NCI-H1417 treated with DMSO at 0.1 percent for 48 hours (cell line): ENCODE results near the gene TMEM272.

Source experiments
- DNase-seq: peaks from one replicate; lab custom pipeline; 2025; lab: John Stamatoyannopoulos, UW

TMEM272 gene, protein sequence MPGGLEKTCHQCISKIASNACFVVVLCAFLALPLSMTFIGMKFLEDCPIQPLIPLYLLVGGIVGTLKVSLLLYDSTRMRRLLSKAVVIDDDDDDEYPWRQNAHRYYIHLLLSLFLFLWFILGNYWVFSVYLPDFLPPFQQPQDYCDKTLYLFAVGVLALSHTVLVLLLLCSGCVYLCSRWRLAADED

DNA sequence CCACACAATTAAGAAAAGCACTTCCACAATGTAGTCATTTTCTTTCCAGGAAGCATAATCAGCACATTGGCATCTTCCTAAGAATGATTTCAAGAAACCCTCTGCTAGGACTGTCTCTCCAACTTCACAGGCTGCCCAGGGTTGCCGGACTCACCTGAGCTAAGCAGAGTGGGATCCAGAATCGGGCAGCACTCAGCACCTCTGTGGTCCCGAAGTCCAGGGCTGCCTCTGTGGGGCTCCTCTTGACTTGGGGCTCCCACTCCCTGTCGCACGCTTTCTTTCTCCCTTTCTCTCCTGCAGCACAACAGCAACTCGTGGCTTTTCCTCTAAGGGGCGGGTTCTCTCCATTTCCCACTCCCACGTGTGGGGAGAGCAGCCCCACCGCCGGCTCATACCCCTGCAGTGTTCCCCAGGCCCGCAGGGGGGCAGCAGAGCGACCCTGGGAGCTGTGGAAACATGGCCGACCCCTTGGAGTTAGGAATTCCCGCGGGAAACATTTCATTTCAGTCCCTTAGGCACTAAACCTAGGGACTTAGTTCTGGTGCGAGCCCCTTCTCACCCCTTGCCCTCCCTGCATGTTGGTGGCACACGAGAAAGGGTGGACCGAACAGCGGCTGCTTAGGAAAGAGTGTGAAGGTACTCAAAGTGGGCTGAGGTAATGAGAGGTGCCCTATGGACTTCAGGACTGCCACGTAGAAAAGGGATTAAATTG, at the start of gene TMEM272:
Gene TMEM272, minus strand, starts transcription at position 316 of the 712 bp plus-strand sequence. CDS start 6,647 bp downstream, outside the sequence.
- DNase-seq: no peak

DNA sequence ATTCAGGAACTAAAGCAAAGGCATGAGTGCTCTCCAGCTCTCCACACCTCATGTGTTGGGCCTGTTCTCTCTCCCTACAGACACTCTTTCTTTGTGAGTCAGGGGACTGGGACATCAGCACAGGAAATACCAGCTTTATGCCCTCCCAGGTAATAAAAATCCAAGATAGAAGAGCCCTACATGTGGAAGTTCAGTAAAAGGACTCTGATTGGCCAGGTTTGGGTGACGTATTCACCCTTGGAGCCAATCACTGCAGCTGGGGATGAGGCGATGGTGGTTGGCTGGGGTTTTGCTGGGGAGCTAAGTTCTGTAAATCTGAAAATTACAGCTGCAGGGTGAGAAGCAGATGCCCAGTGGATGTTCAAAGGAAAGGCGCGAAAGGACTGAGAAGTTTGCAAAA, 49.3 kb upstream of the TMEM272 start:
- no peak for DNase-seq

- DNase-seq: no peak
These were observed 47.7 kb upstream of the TMEM272 start for GRCh38 chr13:51892657-51893056.

GRCh38 chr13:51887468-51887867, 42.5 kb upstream of the TMEM272 start:
- DNase-seq: no peak

GRCh38 chr13:51885651-51886050, 40.7 kb upstream of the TMEM272 start:
- no peak for DNase-seq

GRCh38 chr13:51883226-51883600, 38.2 kb upstream of the TMEM272 start:
- DNase-seq: no peak

DNA sequence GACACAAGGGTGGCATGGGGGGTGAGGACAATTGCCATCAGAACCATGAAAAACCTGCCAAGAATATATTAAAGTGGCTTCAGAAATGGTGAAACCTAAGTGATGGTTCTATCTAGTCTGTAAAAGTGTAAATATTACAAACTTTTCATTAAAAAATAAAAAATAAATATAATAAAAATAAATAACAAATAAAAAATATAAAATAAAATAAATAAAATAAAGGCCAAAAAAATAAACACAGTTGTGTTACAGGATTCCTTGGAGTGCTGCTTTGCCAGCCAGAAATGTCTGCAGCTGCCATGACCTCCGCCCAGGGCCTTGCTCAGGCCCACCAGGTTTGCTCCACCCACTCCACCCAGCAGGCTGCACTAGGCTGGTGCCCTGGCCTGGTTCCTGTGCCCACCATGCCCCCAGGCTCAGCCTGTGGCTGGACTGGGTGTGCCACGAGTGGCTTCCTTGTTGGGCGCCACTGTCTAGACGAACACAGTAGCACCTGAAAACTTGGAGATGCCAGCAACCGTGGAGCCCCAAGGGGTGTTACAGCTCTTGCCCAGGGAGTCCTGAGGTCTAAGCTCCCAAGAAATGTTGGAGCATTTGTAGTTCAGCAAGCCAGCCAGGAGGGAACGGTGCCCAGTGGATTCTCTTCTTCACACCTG, 37.7 kb upstream of the TMEM272 start:
- no peak for DNase-seq

DNA sequence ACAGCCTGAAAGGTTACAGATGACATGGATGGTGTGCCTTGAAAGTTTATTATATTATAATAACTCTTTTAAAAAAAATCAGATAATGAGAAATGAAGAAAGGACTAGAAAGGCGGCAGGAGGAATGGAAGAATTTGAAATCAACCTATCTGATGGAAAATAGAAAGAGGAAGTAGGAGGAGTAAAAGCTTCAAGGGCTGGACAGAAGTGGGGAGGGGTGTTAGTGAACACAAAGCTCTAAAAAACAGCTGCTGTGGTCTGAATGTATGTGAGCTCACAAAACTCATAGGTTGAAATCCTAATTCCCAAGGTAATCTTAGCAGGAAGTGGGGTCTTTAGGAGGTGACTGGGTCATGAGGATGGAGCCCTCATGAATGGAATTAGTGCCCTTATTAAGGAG, 36.3 kb upstream of the TMEM272 start:
- no peak for DNase-seq

DNA sequence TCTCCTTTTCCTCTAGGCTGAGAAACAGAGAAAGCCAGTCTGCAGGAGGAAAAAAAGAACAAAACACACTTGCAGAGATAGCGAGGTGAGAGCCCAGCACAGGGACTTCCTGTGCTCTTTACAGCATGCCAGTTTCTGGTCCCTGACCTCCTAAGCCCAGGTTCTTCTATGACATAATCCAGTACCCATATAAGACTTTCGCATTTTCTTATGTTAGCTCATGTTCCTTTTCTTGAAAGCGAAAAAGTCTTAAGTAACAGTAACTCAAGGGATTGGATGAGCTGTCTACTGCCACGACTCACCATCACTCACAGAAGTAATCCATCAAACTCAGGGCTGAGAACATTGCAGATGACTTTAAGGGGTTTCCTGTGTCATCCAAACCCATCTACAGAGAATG, 34.2 kb upstream of the TMEM272 start:
- DNase-seq: no peak

- DNase-seq: peak; percentile 60
These were observed 29.7 kb upstream of the TMEM272 start for GRCh38 chr13:51874651-51875050.

DNA sequence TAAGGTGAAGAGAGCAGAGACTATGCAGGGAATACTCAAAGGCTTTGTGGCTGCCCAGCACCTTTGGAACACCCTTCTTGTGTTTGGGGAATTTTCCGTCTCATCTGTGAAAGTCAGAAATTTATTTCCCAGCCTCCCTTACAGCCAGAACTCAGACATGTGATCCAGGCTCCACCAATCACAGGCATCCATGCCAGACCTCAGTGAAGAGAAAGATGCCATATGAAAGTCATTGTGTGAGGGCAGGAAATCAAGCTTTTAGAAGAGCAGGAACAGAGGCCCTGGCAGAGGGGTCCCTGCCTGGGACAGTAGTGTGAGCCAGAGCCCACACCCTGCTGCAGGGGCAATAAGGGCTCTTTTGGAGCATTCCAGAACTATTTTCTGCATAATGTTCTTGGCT, 28.9 kb upstream of the TMEM272 start:
- no peak for DNase-seq

DNA sequence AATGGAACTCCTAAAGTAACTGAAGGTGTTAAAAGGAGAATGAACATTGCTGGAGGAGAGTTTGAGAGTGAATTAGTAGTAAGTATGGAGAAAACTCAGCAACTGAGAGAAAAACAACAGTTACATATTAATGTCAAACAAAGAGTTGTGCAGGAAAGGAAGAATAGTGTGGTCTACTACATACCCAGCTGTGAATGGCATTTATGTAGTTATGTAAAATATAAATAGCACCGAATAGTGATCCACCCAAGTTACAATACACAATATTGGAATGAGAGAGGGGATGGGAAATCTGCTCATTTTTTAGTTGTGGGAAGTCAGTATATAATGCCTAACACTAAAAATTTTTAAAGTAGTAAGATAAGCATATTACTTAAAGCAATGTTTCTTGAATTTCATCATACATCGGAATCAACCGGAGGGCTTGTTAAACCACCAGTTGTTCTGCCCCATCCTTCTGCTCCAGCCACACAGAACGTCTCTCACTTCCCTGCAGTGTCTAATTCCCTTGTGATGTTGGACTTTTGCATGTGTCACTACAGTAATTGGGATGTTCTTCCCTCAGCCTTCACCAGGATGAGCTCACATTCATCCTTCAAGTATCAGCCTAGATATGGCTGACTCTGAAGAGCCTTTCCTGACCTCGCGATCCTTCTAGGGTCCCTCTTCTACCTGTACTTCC, 28.3 kb upstream of the TMEM272 start:
- DNase-seq: no peak

DNA sequence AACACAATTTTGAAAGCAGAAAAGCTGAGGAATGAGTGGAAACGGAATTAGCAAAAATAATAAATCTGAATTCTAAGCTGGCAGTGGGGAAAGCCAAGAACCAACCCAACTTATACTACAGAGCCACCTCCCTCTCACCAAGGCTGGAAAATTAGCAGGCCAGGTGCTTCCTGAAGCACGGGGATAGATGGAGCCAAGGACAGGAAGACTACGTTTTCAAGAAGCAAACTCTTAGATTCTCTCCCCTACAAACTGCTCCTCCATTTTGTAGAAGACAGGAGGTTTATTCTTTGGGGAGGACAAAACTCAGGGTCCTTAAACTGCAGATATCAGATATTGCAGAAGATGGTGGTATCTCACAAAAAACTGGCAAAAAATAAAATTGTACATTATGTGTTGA, 25.6 kb upstream of the TMEM272 start:
- DNase-seq: no peak

DNA sequence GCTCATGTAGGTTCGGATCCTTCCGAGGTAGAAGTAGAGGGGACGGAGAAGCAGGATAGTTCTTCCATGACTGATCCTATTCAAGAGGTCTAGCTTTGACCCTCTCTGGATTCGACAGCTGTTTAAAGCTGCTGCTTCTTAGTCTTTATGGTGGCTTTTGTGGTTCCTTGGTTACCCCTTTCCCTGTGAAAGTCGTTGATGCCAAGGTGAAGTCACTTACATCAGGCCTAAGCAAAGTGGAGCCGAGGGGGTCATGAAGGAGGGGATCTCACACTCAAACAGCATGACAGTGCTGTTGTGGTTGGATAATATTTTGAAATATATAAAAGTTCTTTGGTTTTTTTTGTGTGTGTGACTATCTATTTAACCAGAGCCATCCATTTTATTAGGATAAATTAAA, 24.9 kb upstream of the TMEM272 start:
- no peak for DNase-seq

- DNase-seq: no peak
These were observed 22.1 kb upstream of the TMEM272 start for GRCh38 chr13:51867062-51867461.

DNA sequence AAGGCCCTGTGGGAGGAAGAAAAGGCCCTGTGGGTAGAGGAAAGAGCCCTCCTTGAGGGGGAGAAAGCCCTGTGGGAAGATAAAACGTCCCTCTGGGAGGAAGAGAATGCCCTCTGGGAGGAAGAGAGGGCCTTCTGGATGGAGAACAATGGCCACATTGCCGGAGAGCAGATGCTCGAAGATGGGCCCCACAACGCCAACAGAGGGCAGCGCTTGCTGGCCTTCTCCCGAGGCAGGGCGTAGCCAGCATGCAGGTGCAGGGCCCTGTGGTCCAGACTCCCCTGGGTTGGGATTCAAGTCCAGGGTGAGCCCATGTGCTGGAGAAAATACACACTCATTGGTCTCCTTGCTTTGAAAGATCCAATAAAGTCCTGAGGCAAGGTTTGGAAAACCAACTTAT, 20.9 kb upstream of the TMEM272 start:
- DNase-seq: no peak

- no peak for DNase-seq
These were observed 18.0 kb upstream of the TMEM272 start for GRCh38 chr13:51862957-51863356.

DNA sequence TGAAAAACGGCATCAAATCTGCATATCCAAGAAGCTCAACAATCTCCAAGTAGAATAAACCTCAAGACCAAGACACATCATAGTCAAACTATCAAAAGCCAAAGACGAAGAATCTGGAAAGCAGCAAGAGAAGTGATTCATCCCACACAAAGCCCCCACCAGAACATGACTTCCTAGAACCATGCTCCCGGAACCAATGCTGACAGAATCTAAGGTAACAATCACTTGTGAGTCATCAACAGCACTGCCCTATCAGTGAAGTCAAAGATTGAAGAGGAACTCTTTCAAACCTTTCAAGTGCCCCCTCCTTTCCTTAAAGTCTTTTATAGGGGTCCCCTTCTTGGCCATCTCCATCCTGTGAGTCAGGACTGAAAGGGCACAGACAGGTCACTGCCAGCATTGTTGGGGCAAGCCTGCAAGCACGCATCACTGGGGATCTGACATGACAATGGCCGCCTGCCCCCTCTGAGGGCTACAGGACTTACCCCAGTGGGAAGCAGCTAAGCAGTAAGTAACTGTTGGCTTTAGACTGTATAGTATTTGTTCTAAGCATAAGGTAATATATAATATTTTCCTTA, 16.8 kb upstream of the TMEM272 start, which contains the start of gene CCDC70:
Gene CCDC70, plus strand, starts transcription at position 247 of the 578 bp plus-strand sequence. CDS start 3,443 bp downstream, outside the sequence.
- no peak for DNase-seq

DNA sequence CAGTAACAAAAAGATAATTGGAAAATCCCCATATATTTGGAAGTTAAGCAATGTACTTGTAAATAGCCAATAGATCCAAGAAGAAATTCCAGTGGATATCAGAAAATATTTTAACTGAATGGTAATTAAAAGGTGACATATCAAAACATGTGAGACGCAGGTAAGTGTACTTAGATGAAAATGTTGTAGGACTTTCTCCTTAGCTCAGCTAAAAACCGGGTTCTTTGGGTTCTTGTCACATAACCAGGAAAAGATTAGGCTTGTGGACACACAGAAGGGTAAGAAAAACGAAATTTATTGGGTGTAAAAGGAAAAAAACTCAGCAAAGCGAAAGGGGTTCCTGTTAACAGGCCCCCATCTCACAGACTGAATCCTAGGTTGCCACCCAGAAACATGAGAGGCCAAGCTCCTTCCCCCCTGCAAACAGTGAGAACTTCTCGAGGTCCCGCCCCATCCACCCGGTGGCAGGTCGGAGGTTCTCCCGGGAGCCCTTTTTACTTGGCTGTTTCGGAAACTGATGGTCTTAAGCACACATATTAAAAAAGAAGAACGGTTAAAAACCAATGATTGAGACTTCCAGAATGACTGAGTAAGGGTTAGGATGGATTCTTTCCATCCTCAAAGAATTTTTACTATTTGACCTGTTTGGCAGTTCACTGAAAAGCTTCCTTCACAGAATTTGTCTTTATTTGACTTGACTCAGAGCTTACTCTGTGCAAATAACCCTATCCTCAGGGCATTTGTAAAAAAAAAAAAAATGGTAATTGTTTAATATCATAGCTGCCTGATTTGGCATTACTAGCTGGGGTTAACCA, 13.7 kb upstream of the TMEM272 start:
- no peak for DNase-seq

DNA sequence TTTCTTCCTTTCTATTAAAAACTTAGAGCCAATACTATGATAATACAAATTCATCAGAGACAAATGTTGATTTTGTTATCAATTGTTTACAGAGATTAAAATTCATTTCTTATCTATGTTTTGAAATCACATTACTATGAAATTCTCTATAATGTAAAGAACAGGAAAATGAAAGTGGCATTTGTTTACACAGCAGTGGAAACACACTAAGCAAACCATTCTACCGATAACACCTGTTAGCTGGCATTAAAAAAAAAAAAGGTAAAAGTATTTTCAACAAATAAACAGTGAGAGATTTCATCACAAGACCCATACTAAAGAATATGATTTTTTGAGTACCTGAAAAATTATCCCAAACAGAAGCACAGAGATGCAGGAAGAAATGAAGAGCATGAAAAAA, 12.0 kb upstream of the TMEM272 start:
- DNase-seq: no peak

DNA sequence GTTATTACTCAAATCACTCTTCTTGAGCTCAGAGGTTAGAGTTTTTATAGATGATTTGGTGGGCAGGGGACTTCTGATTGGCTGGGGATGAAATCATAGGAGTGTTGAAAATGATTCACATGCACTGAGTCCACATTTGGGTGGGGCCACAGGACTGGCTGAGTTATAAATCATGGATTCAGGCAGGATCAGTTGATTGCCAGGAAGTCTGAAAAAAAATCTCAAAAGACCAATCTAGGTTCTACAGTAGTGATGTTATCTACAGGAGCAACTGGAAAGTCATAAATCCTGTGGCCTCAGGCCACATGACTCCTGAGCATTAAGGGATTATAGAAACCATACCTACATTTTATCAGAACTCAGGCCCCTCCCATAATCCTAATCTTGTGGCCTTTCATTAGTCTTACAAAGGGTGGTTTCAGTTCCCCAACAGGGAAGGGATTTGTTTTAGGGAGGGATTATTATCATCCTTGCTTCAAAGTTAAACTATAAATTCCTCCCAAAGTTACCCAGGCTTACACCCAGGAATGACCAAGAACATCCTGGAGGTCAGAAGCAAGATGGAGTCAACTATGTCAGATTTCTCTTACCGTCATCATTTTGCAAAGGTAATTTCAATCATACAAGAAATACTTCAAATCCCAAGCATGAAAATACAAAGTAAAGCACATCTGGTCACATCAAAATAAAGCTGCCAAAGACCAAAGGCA, 11.2 kb upstream of the TMEM272 start:
- no peak for DNase-seq
